Common myeloid progenitor, CD34-positive (primary cell): Measurements from ENCODE around the gene ANKRD33B.
A peak's percentile ranks its signal among the peaks of the same experiment; 100 is the strongest.

Experiments used
- CTCF ChIA-PET: fragments of 350-600 bp; sonication (Branson Sonifier 250); formaldehyde crosslinking; loops from one replicate; lab custom pipeline; 2021; ENCODE audit warnings: antibody characterized with exemption; lab: Charles Lee
- POLR2A ChIA-PET: fragments of 350-600 bp; sonication (Branson Sonifier 250); formaldehyde crosslinking; loops from one replicate; lab custom pipeline; 2021; ENCODE audit warnings: antibody characterized with exemption; lab: Charles Lee
- DNase-seq, 3 donors: peaks; one replicate each; pipeline versions ENCODE4 v3.0.0 to v3.0.0-alpha.2; 2013
- H3K27ac ChIP-seq, 2 experiments: 1 replicate in 1 of 2; 2 replicates in 1 of 2; pipeline ENCODE4 v1.7.0; 2013; ENCODE audit warnings: inconsistent platforms in 2 of 2, low read length in 2 of 2, mild to moderate bottlenecking in 2 of 2, low read depth in 1 of 2, moderate library complexity in 1 of 2; ENCODE audit not compliant: severe bottlenecking in 2 of 2, insufficient read depth in 1 of 2, poor library complexity in 1 of 2
- H3K27me3 ChIP-seq, 5 experiments: replicated peaks in 2 of 5; 1 replicate in 3 of 5; 2 replicates in 2 of 5; pipeline versions ENCODE4 v1.6.1 to v1.7.0; 2013; ENCODE audit warnings: low read length in 4 of 5, mild to moderate bottlenecking in 2 of 5, moderate library complexity in 2 of 5, inconsistent platforms in 1 of 5; ENCODE audit not compliant: insufficient read depth in 5 of 5, control insufficient read depth in 4 of 5
- H3K36me3 ChIP-seq, 4 experiments: 1 replicate in 2 of 4; 2 replicates in 2 of 4; pipeline versions ENCODE4 v1.6.1 to v1.7.0; 2013; ENCODE audit warnings: low read length in 3 of 4, control low read depth in 1 of 4, mild to moderate bottlenecking in 1 of 4; ENCODE audit not compliant: control insufficient read depth in 4 of 4, insufficient read depth in 4 of 4
- H3K4me1 ChIP-seq, 4 experiments: 1 replicate in 3 of 4; 2 replicates in 1 of 4; pipeline versions ENCODE4 v1.6.1 to v1.7.1; 2013; ENCODE audit warnings: low read length in 3 of 4, mild to moderate bottlenecking in 3 of 4, control low read depth in 1 of 4, inconsistent platforms in 1 of 4, moderate library complexity in 1 of 4; ENCODE audit not compliant: control insufficient read depth in 4 of 4, insufficient read depth in 4 of 4; ENCODE audit errors: control extremely low read depth in 1 of 4
- H3K4me3 ChIP-seq, 7 experiments: 1 replicate in 4 of 7; 2 replicates in 3 of 7; pipeline versions ENCODE4 v1.5.1 to v1.7.0; 2013; ENCODE audit warnings: mild to moderate bottlenecking in 7 of 7, low read length in 6 of 7, moderate library complexity in 6 of 7, inconsistent platforms in 2 of 7, low read depth in 2 of 7, control low read depth in 1 of 7; ENCODE audit not compliant: insufficient read depth in 4 of 7, control insufficient read depth in 1 of 7; ENCODE audit errors: extremely low read depth in 1 of 7
- H3K9me3 ChIP-seq, 5 experiments: 1 replicate in 4 of 5; 2 replicates in 1 of 5; pipeline versions ENCODE4 v1.6.1 to v1.7.1; 2013; ENCODE audit warnings: low read length in 4 of 5, mild to moderate bottlenecking in 2 of 5, inconsistent platforms in 1 of 5, low read depth in 1 of 5, moderate library complexity in 1 of 5; ENCODE audit not compliant: control insufficient read depth in 4 of 5, insufficient read depth in 2 of 5; ENCODE audit errors: control extremely low read depth in 1 of 5
- WGBS: methylation state at CpG from one replicate; pipeline ENCODE4 v1.1.5; 2013; ENCODE audit not compliant: insufficient coverage; 5-methylcytosine and 5-hydroxymethylcytosine counted together

The ANKRD33B gene

DNA sequence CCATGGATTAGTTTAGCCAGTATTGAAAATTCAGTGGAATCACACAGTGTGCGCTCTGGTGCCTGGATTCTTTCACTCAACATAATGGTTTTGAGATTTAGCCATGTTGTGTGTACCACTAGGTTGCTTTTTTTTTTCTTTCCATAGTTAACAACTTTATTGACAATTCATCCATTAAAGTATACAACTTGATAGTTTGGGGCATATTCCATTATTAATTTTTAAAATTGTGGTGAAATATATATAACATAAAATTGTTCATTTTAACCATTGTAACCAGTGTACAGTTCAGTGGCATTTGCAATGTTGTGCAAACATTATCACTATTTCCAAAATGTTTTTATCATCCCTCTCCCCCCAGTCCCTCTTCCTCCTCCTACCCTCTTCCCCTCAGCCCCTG is 35.2 kb downstream of the ANKRD33B start:
- Histone ChIP-seq H3K4me3 (no peak overlapping the region), H3K9me3 (peaks cover 0 to 6% (median 0%) of the 10 kb centered on the region in 5 experiments), H3K36me3 (no peaks in the 10 kb centered on the region), H3K4me1 (peaks cover 0 to 30% (median 25%) of the 10 kb centered on the region in 4 experiments), H3K27ac (no peak overlapping the region), H3K27me3 (no peaks in the 10 kb centered on the region)
- CTCF ChIA-PET, result interaction anchor here (1.0 kb wide), 1 partner anchor 12 kb away, joined by 3 read pairs; no protein-coding TSS in a partner anchor
- DNase-seq, result no peak
- WGBS, result no CpG with 5 or more reads among the region's 1 CpG
- POLR2A ChIA-PET, result no interaction called here

GRCh38 chr5:10599862-10600284 is 36.0 kb downstream of the ANKRD33B start:
- POLR2A ChIA-PET, result no interaction called here

GRCh38 chr5:10600626-10601245 is 36.9 kb downstream of the ANKRD33B start:
- WGBS, result 100% methylated on average over 1 of the region's 5 CpGs
- H3K4me3 ChIP-seq, result no peak overlapping the region
- ChIA-PET CTCF (interaction anchor here (0.8 to 0.9 kb wide), 2 partner anchors 11 to 27 kb away, joined by 3 read pairs; no protein-coding TSS in a partner anchor), POLR2A (no interaction called here)
- H3K9me3 ChIP-seq, result peaks cover 0 to 6% (median 0%) of the 10 kb centered on the region in 5 experiments
- no peak for DNase-seq
- peaks cover 0 to 25% (median 23%) of the 10 kb centered on the region in 4 experiments for H3K4me1 ChIP-seq
- no peak overlapping the region for H3K27ac ChIP-seq
- H3K36me3 ChIP-seq, result no peaks in the 10 kb centered on the region
- no peaks in the 10 kb centered on the region for H3K27me3 ChIP-seq

More at GRCh38 chr5:10599862-10600284, 36.0 kb downstream of the ANKRD33B start:
- H3K4me1 ChIP-seq, result peaks cover 0 to 29% (median 24%) of the 10 kb centered on the region in 4 experiments
- CTCF ChIA-PET, result interaction anchor here (1.0 kb wide), 1 partner anchor 11 kb away, joined by 3 read pairs; no protein-coding TSS in a partner anchor
- no peak for DNase-seq
- H3K27me3 ChIP-seq, result no peaks in the 10 kb centered on the region
- no peak overlapping the region for H3K4me3 ChIP-seq
- H3K9me3 ChIP-seq, result peaks cover 0 to 6% (median 0%) of the 10 kb centered on the region in 5 experiments
- H3K36me3 ChIP-seq, result no peaks in the 10 kb centered on the region
- no peak overlapping the region for H3K27ac ChIP-seq

GRCh38 chr5:10601246-10602030 is 37.6 kb downstream of the ANKRD33B start:
- Histone ChIP-seq H3K4me1 (peaks cover 0 to 23% (median 17%) of the 10 kb centered on the region in 4 experiments), H3K27ac (peak overlapping the region in 1 of 2 experiments; percentile 56), H3K36me3 (no peaks in the 10 kb centered on the region), H3K27me3 (no peaks in the 10 kb centered on the region), H3K9me3 (peaks cover 0 to 6% (median 0%) of the 10 kb centered on the region in 5 experiments), H3K4me3 (peak overlapping the region in 2 of 7 experiments; percentile 2 to 7)
- DNase-seq, result peak in 1 of 3 donors; percentile 39
- CTCF ChIA-PET, result interaction anchor here (0.5 to 1.6 kb wide), 5 partner anchors 9 to 27 kb away, joined by 3 to 6 read pairs (median 3); no protein-coding TSS in a partner anchor
- 73% methylated on average over 14 of the region's 19 CpGs for WGBS
- POLR2A ChIA-PET, result interaction anchor here (1.3 to 1.5 kb wide), 2 partner anchors 8 to 11 kb away, joined by 3 to 10 read pairs; no protein-coding TSS in a partner anchor

- ChIA-PET POLR2A (interaction anchor here (0.6 to 1.5 kb wide), 3 partner anchors 9 to 12 kb away, joined by 3 to 10 read pairs (median 5); no protein-coding TSS in a partner anchor), CTCF (interaction anchor here (0.9 to 1.8 kb wide), 8 partner anchors 9 to 102 kb away, joined by 3 to 12 read pairs (median 3); no protein-coding TSS in a partner anchor)
- peak in 2 of 3 donors; percentile 67 to 68 for DNase-seq
- H3K4me1 ChIP-seq, result peaks cover 0 to 31% (median 21%) of the 10 kb centered on the region in 4 experiments
- 82% methylated on average over 14 of the region's 15 CpGs for WGBS
- no peaks in the 10 kb centered on the region for H3K27me3 ChIP-seq
- H3K4me3 ChIP-seq, result peak overlapping the region in 1 of 7 experiments; percentile 2
- peaks cover 0 to 5% (median 0%) of the 10 kb centered on the region in 5 experiments for H3K9me3 ChIP-seq
- no peaks in the 10 kb centered on the region for H3K36me3 ChIP-seq
- peak overlapping the region in 1 of 2 experiments; percentile 56 for H3K27ac ChIP-seq
These were observed 38.3 kb downstream of the ANKRD33B start for GRCh38 chr5:10602031-10602806.

GRCh38 chr5:10604975-10605374 is 41.1 kb downstream of the ANKRD33B start:
- Histone ChIP-seq H3K9me3 (no peaks in the 10 kb centered on the region), H3K4me1 (peaks cover 9 to 54% (median 40%) of the 10 kb centered on the region in 4 experiments), H3K36me3 (no peaks in the 10 kb centered on the region), H3K27me3 (no peaks in the 10 kb centered on the region), H3K27ac (no peak overlapping the region), H3K4me3 (no peak overlapping the region)
- POLR2A ChIA-PET, result no interaction called here
- no peak for DNase-seq
- 92% methylated on average over 5 of the region's 6 CpGs for WGBS
- CTCF ChIA-PET, result interaction anchor here (0.7 to 10.4 kb wide), 3 partner anchors 12 to 28 kb away, joined by 3 to 184 read pairs (median 4); no protein-coding TSS in a partner anchor
